ENCODE measurements around the gene WIPF2.

DNA sequence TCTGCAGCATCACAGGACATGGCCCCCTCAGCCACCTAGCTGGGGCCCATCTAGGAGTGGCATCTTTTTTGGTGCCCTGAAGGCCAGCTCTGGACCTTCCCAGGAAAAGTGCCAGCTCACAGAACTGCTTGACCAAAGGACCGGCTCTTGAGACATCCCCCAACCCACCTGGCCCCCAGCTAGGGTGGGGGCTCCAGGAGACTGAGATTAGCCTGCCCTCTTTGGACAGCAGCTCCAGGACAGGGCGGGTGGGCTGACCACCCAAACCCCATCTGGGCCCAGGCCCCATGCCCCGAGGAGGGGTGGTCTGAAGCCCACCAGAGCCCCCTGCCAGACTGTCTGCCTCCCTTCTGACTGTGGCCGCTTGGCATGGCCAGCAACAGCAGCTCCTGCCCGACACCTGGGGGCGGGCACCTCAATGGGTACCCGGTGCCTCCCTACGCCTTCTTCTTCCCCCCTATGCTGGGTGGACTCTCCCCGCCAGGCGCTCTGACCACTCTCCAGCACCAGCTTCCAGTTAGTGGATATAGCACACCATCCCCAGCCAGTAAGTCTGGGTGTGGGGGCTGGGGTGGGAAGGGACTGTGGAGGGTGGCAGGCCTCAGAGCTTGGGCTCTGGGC lies 111.9 kb downstream of the WIPF2 start:
- TF ChIP-seq, protein P1, sequence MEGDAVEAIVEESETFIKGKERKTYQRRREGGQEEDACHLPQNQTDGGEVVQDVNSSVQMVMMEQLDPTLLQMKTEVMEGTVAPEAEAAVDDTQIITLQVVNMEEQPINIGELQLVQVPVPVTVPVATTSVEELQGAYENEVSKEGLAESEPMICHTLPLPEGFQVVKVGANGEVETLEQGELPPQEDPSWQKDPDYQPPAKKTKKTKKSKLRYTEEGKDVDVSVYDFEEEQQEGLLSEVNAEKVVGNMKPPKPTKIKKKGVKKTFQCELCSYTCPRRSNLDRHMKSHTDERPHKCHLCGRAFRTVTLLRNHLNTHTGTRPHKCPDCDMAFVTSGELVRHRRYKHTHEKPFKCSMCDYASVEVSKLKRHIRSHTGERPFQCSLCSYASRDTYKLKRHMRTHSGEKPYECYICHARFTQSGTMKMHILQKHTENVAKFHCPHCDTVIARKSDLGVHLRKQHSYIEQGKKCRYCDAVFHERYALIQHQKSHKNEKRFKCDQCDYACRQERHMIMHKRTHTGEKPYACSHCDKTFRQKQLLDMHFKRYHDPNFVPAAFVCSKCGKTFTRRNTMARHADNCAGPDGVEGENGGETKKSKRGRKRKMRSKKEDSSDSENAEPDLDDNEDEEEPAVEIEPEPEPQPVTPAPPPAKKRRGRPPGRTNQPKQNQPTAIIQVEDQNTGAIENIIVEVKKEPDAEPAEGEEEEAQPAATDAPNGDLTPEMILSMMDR (IDR thresholded peaks at IDR 0.05): no peak
- no peak for TF ChIP-seq POLR2A (IDR thresholded peaks at IDR 0.05)

Data from esophagus squamous epithelium (tissue), 4 donors.